LNCAP (cell line): ENCODE measurements around the gene LOC128125822.

Source experiments
- CTCF ChIP-seq: fragments of 450-650 bp; IDR thresholded peaks from 2 replicates; pipeline ENCODE4 v1.5.1; 2017; ENCODE audit warnings: mild to moderate bottlenecking

LOC128125822 gene

GRCh38 chr6:63611560-63611959, 39.3 kb downstream of the LOC128125822 start:
- no peak for TF ChIP-seq CTCF

GRCh38 chr6:63615590-63615989, 43.3 kb downstream of the LOC128125822 start:
- TF ChIP-seq CTCF: no peak
